Hepatocyte (in vitro differentiated cells): ENCODE measurements around the gene GP1BB. TPM values are rescaled to one million over a fixed set of nuclear protein-coding genes. Genes with fewer than 3 reads are reported as not detected.

Experiments
- DNase-seq: peaks from one replicate; pipeline ENCODE4 v3.0.0-alpha.2; 2016; ENCODE audit warnings: low spot score
- H2AFZ ChIP-seq: fragments of 200-600 bp; sonication (generic); 2 replicates; pipeline ENCODE4 v1.6.0; 2016; ENCODE audit warnings: antibody characterized with exemption, mild to moderate bottlenecking
- H3K27ac ChIP-seq: fragments of 200-600 bp; sonication (generic); 2 replicates; pipeline ENCODE4 v1.5.1; 2016; ENCODE audit warnings: mild to moderate bottlenecking
- H3K27me3 ChIP-seq: fragments of 200-600 bp; sonication (generic); 2 replicates; pipeline ENCODE4 v1.6.1; 2016
- H3K36me3 ChIP-seq: fragments of 200-600 bp; sonication (generic); replicated peaks from 2 replicates; pipeline ENCODE4 v1.5.1; 2016; ENCODE audit warnings: low read depth; ENCODE audit not compliant: insufficient read depth
- H3K4me1 ChIP-seq: fragments of 200-600 bp; sonication (generic); 2 replicates; pipeline ENCODE4 v1.5.1; 2016; ENCODE audit warnings: mild to moderate bottlenecking, moderate library complexity; ENCODE audit not compliant: insufficient read depth
- H3K4me2 ChIP-seq: fragments of 200-600 bp; sonication (generic); 2 replicates; pipeline ENCODE4 v1.6.0; 2016
- H3K4me3 ChIP-seq: fragments of 200-600 bp; sonication (generic); 2 replicates; pipeline ENCODE4 v1.5.1; 2016; ENCODE audit warnings: mild to moderate bottlenecking
- H3K79me2 ChIP-seq: fragments of 200-600 bp; sonication (generic); 2 replicates; pipeline ENCODE4 v1.6.0; 2017; ENCODE audit warnings: mild to moderate bottlenecking
- H3K9me2 ChIP-seq: fragments of 200-600 bp; sonication (generic); replicated peaks from 2 replicates; pipeline ENCODE4 v1.6.0; 2017; ENCODE audit warnings: mild to moderate bottlenecking; ENCODE audit not compliant: insufficient read depth
- H3K9me3 ChIP-seq: fragments of 200-600 bp; sonication (generic); 2 replicates; pipeline ENCODE4 v1.5.1; 2016; ENCODE audit warnings: low read depth, mild to moderate bottlenecking
- H4K20me1 ChIP-seq: fragments of 200-600 bp; sonication (generic); 2 replicates; pipeline ENCODE4 v1.6.0; 2016; ENCODE audit warnings: mild to moderate bottlenecking; ENCODE audit not compliant: insufficient read depth, poor library complexity, severe bottlenecking
- EZH2 ChIP-seq: fragments of 200-600 bp; sonication (generic); IDR thresholded peaks from 2 replicates; pipeline ENCODE4 v1.6.1; 2016; ENCODE audit warnings: antibody characterized with exemption, mild to moderate bottlenecking, borderline replicate concordance
- EZH2phosphoT487 ChIP-seq: fragments of 200-600 bp; sonication (generic); IDR thresholded peaks from one replicate; pipeline ENCODE4 v1.6.1; 2018; ENCODE audit warnings: antibody characterized with exemption, mild to moderate bottlenecking, low read depth, moderate library complexity; ENCODE audit not compliant: unreplicated experiment, severe bottlenecking
- WGBS: methylation state at CpG from one replicate; pipeline ENCODE4 v1.1.6; 2016; ENCODE audit warnings: low lambda C conversion rate; ENCODE audit errors: missing lambda C conversion rate; 5-methylcytosine and 5-hydroxymethylcytosine counted together
- polyA plus RNA-seq: library from polyadenylated mRNA; unstranded; fragments of >200 nt; fragmentation: Nextera tagmentation; extraction: Ambion mirVana; gene quantifications from 2 replicates; pipeline ENCODE4 v1.2.1, GENCODE V29; 2016
- total RNA-seq: library from RNA; depleted of rRNA; stranded (reverse); fragments of >200 nt; gene quantifications from 2 replicates; pipeline ENCODE4 v1.2.3, GENCODE V29; 2014
- TF ChIP-seq, protein P1 (sequence below): fragments of 200-600 bp; sonication (generic); IDR thresholded peaks from 2 replicates; pipeline ENCODE4 v1.5.1; 2016; ENCODE audit warnings: antibody characterized with exemption, mild to moderate bottlenecking; ENCODE audit not compliant: poor library complexity

The GP1BB gene
- total and polyA plus RNA-seq, 2 experiments from 2014 or later = 2.5 to 2.8 TPM

DNA sequence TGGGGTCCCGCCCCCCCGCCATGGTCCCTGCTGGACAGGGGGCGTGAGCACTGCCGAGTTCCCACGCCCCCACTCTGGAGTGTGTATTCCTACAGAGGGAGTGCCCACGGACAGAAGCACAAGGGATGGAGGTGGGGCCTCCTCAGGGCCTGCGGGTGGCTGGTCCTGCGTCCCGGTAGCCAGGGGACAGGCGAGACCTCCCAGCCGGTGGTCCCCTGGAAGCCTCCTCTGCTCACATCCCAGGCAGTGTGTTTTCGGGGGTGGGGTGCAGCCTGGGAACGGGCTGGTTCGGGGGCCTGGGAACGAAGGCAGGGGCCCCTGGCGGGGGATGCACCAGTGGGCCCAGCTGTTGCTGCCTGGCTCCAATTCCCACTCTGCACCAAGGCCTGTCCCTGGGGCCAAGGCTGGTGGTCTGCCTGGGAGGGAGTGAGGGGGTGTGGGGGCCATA is 16.1 kb downstream of the GP1BB start:
- no peak overlapping the region for H3K4me3 ChIP-seq
- H3K9me2 ChIP-seq = no peaks in the 10 kb centered on the region
- H2AFZ ChIP-seq = no peak overlapping the region
- no peaks in the 10 kb centered on the region for H3K79me2 ChIP-seq
- DNase-seq = no peak
- no peaks in the 10 kb centered on the region for H3K4me1 ChIP-seq
- 82% methylated on average over 16 of the region's 16 CpGs for WGBS
- H3K9me3 ChIP-seq = no peaks in the 10 kb centered on the region
- H3K4me2 ChIP-seq = no peak overlapping the region
- H3K27ac ChIP-seq = no peak overlapping the region
- H3K27me3 ChIP-seq = no peaks in the 10 kb centered on the region
- H3K36me3 ChIP-seq = no peaks in the 10 kb centered on the region
- no peaks in the 10 kb centered on the region for H4K20me1 ChIP-seq
- TF ChIP-seq EZH2phosphoT487 (no peak), EZH2 (no peak)

DNA sequence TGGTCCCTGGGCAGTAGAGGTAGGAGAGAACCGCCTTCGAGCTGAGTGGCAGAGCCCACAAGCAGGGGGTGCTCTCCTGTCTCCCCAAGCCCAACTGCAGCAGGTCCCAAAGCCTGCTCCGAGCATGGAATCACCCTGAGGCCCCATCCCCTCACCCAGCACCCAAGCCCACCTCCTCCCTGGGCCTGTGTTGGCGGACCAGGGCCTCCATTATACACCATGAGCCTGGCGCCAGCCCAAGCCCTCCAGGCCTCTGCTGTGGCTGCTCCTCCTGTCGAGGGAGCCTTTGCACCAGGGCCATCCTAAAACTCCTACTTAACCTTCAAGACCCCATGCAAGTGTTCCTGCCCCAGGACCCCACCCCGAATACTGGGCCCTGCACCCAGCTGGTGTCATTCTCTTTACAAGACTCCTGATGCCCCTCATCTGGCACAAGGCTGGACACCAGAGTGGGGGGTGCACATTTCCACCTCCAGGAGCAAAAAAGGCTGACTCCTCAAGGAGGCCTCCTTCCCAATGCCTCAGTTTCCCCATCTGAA is 16.6 kb downstream of the GP1BB start:
- no peak for DNase-seq
- TF ChIP-seq EZH2phosphoT487 (no peak), EZH2 (no peak)
- TF ChIP-seq, protein P1, sequence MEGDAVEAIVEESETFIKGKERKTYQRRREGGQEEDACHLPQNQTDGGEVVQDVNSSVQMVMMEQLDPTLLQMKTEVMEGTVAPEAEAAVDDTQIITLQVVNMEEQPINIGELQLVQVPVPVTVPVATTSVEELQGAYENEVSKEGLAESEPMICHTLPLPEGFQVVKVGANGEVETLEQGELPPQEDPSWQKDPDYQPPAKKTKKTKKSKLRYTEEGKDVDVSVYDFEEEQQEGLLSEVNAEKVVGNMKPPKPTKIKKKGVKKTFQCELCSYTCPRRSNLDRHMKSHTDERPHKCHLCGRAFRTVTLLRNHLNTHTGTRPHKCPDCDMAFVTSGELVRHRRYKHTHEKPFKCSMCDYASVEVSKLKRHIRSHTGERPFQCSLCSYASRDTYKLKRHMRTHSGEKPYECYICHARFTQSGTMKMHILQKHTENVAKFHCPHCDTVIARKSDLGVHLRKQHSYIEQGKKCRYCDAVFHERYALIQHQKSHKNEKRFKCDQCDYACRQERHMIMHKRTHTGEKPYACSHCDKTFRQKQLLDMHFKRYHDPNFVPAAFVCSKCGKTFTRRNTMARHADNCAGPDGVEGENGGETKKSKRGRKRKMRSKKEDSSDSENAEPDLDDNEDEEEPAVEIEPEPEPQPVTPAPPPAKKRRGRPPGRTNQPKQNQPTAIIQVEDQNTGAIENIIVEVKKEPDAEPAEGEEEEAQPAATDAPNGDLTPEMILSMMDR = no peak
- Histone ChIP-seq H3K9me3 (no peaks in the 10 kb centered on the region), H4K20me1 (no peaks in the 10 kb centered on the region), H3K27me3 (no peaks in the 10 kb centered on the region), H3K4me1 (no peaks in the 10 kb centered on the region), H3K9me2 (no peaks in the 10 kb centered on the region), H3K4me2 (no peak overlapping the region), H3K36me3 (no peaks in the 10 kb centered on the region), H2AFZ (no peak overlapping the region), H3K27ac (no peak overlapping the region), H3K79me2 (no peaks in the 10 kb centered on the region), H3K4me3 (no peak overlapping the region)
- 95% methylated on average over 7 of the region's 7 CpGs for WGBS

DNA sequence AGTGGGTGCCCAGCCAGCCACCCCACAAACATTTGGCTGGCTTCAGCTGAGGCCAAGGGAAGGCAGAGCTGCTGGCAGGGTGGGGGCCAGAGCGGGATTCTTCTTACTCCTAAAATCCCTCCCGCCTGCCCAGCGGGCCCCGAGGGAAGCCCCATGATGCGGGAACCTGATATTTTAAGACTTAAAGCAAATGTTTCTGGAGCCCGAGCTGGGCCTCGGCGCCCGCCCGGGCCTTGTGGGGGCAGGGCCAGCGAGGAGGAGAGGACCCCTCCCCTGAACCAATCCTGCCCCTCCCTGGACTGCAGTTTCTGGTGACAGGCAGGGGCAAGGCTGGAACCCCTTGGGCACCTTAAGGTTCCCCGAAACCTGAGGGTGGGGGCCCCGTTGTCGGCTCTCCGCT is 17.2 kb downstream of the GP1BB start:
- no peak overlapping the region for H3K4me2 ChIP-seq
- no peaks in the 10 kb centered on the region for H3K4me1 ChIP-seq
- no peaks in the 10 kb centered on the region for H4K20me1 ChIP-seq
- H3K27me3 ChIP-seq = no peaks in the 10 kb centered on the region
- H3K27ac ChIP-seq = no peak overlapping the region
- no peak overlapping the region for H2AFZ ChIP-seq
- no peaks in the 10 kb centered on the region for H3K36me3 ChIP-seq
- no peak for DNase-seq
- H3K79me2 ChIP-seq = no peaks in the 10 kb centered on the region
- H3K4me3 ChIP-seq = no peak overlapping the region
- 83% methylated on average over 15 of the region's 15 CpGs for WGBS
- H3K9me2 ChIP-seq = no peaks in the 10 kb centered on the region
- no peaks in the 10 kb centered on the region for H3K9me3 ChIP-seq
- TF ChIP-seq EZH2 (no peak), EZH2phosphoT487 (no peak)
- TF ChIP-seq, protein P1 = no peak

DNA sequence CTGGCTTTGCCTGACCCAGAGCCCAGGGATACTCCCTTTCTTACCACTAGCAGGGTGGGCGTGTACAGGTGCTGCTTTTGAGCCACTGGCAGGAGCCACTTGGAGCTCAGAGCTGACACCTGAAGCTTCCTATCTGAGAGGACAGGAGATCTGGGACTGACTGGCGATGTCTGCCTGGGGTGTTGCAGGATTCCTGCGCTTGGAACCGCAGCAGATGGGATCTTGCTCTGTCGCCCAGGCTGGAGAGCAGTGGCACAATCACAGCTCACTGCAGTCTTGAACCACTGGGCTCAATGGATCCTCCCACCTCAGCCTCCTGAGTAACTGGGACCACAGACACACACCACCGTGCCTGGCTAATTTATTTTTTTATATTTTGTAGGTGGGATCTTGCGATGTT is 17.7 kb downstream of the GP1BB start:
- Histone ChIP-seq H4K20me1 (no peaks in the 10 kb centered on the region), H3K9me3 (no peaks in the 10 kb centered on the region), H3K79me2 (no peaks in the 10 kb centered on the region), H3K36me3 (no peaks in the 10 kb centered on the region), H3K4me3 (no peak overlapping the region), H3K9me2 (no peaks in the 10 kb centered on the region), H3K4me1 (no peaks in the 10 kb centered on the region), H2AFZ (no peak overlapping the region), H3K27ac (no peak overlapping the region), H3K4me2 (no peak overlapping the region), H3K27me3 (no peaks in the 10 kb centered on the region)
- DNase-seq = no peak
- WGBS = 94% methylated on average over 7 of the region's 7 CpGs
- TF ChIP-seq, protein P1 = no peak
- no peak for TF ChIP-seq EZH2phosphoT487
